Measurements from ENCODE around the gene ABTB1.
A peak's percentile ranks its signal among the peaks of the same experiment; 100 is the strongest.

The ABTB1 gene

GRCh38 chr3:127629467-127630403 is 43.0 kb upstream of the ABTB1 start (continued):
- TF ChIP-seq ZNF311 (tag by site-specific recombination; IDR thresholded peaks at IDR 0.05; ENCODE audit: borderline replicate concordance) (no peak), ZNF138 (tag by site-specific recombination; IDR thresholded peaks at IDR 0.05; ENCODE audit: borderline replicate concordance) (no peak), ZNF426 (tag by site-specific recombination; IDR thresholded peaks at IDR 0.05) (no peak), ZNF280D (tag by site-specific recombination; IDR thresholded peaks at IDR 0.05) (no peak), MZF1 (tag by site-specific recombination; IDR thresholded peaks at IDR 0.05; ENCODE audit: borderline replicate concordance) (no peak), ZNF514 (tag by site-specific recombination; IDR thresholded peaks at IDR 0.05) (no peak), ZXDB (tag by site-specific recombination; IDR thresholded peaks at IDR 0.05) (no peak), HIC1 (tag by site-specific recombination; IDR thresholded peaks at IDR 0.05) (no peak), KLF16 (tag by site-specific recombination; IDR thresholded peaks at IDR 0.05) (no peak), ZBTB8A (tag by site-specific recombination; IDR thresholded peaks at IDR 0.05) (no peak), ZNF366 (tag by site-specific recombination; conservative IDR thresholded peaks at IDR 0.05) (no peak), ZNF26 (tag by site-specific recombination; IDR thresholded peaks at IDR 0.05) (no peak), SALL2 (tag by site-specific recombination; IDR thresholded peaks at IDR 0.05; ENCODE audit: borderline replicate concordance) (no peak), SP2 (tag by site-specific recombination; IDR thresholded peaks at IDR 0.05) (0 out of 2 replicates have a peak, but pooled peaks have one; percentile 10), ZNF660 (tag by site-specific recombination; IDR thresholded peaks at IDR 0.05) (no peak), ZNF626 (tag by site-specific recombination; IDR thresholded peaks at IDR 0.05) (no peak), SCRT1 (tag by site-specific recombination; IDR thresholded peaks at IDR 0.05; ENCODE audit: borderline replicate concordance) (no peak), ZNF501 (tag by site-specific recombination; IDR thresholded peaks at IDR 0.05) (no peak), ZNF23 (tag by site-specific recombination; IDR thresholded peaks at IDR 0.05; ENCODE audit: borderline replicate concordance) (no peak), ZNF580 (tag by site-specific recombination; IDR thresholded peaks at IDR 0.05) (no peak), KLF7 (tag by site-specific recombination; IDR thresholded peaks at IDR 0.05; ENCODE audit: borderline replicate concordance) (no peak), OVOL3 (tag by site-specific recombination; IDR thresholded peaks at IDR 0.05) (no peak), ZNF473 (tag by site-specific recombination; IDR thresholded peaks at IDR 0.05) (no peak), BCL11B (tag by site-specific recombination; IDR thresholded peaks at IDR 0.05; ENCODE audit: low read depth) (no peak), TRIM28 (IDR thresholded peaks at IDR 0.05; ENCODE audit: borderline replicate concordance, low read length) (no peak), ZNF776 (tag by site-specific recombination; IDR thresholded peaks at IDR 0.05; ENCODE audit: borderline replicate concordance) (no peak), PRDM6 (tag by site-specific recombination; IDR thresholded peaks at IDR 0.05) (no peak), ZBTB10 (tag by site-specific recombination; IDR thresholded peaks at IDR 0.05) (no peak)

Data from HEK293 (cell line).